SK-N-SH treated with all-trans-retinoic acid at 6 μM for 48 hours (cell line): ENCODE measurements around the gene GNG2.

Experiments
- ESRRG ChIP-seq: fragments of 250-450 bp; sonication (Bioruptor Pico); IDR thresholded peaks from 2 replicates; pipeline ENCODE4 v1.6.1; 2021; ENCODE audit warnings: mild to moderate bottlenecking
- OSR1 ChIP-seq: fragments of 250-450 bp; sonication (Bioruptor Pico); IDR thresholded peaks from 2 replicates; pipeline ENCODE4 v1.8.0; 2022; ENCODE audit warnings: moderate library complexity, mild to moderate bottlenecking, inconsistent platforms
- RARB ChIP-seq: fragments of 250-450 bp; sonication (Bioruptor Pico); IDR thresholded peaks from 2 replicates; pipeline ENCODE4 v1.8.0; 2021; ENCODE audit warnings: mild to moderate bottlenecking, moderate library complexity
- TSHZ2 ChIP-seq: fragments of 250-450 bp; sonication (Bioruptor Pico); IDR thresholded peaks from 2 replicates; pipeline ENCODE4 v1.5.0; 2020; ENCODE audit warnings: mild to moderate bottlenecking, moderate library complexity
- ZFP30 ChIP-seq: fragments of 450-650 bp; formaldehyde crosslinking; IDR thresholded peaks from 2 replicates; pipeline ENCODE4 v1.5.0; 2022; ENCODE audit warnings: mild to moderate bottlenecking, moderate library complexity
- ZNF70 ChIP-seq: fragments of 450-650 bp; formaldehyde crosslinking; IDR thresholded peaks from 2 replicates; pipeline ENCODE4 v1.5.0; 2020; ENCODE audit warnings: mild to moderate bottlenecking, moderate library complexity

DNA sequence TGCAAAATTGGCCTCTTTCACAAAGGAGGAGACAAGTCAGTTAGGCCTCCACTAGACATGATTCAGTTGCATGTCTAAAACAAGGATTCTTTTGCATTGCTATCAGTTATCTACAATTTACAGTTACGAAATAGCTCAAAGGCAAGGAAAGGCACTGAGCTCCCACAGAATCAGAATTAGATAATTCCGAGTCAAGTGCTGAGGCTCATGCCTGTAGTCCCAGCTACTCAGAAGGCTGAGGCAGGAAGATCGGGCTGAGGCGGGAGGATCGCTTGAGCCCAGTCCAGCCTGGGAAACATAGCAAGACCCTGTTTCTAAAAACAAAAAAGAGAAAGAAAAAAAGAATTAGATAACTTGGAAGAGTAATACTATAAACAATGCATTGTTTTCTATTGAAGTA, 116.7 kb downstream of the GNG2 start:
- TF ChIP-seq RARB (CRISPR knock-in tag) (no peak), ESRRG (CRISPR knock-in tag) (no peak), OSR1 (no peak), ZFP30 (CRISPR knock-in tag) (no peak), TSHZ2 (CRISPR knock-in tag) (no peak), ZNF70 (CRISPR knock-in tag) (no peak)
